ENCODE data around the gene SNX5.

SNX5 gene

GRCh38 chr20:17912916-17913315 lies 55.7 kb downstream of the SNX5 start:
- Histone ChIP-seq H3K4me3 (ENCODE audit: insufficient read depth, low read length, poor library complexity, severe bottlenecking) (no peak overlapping the region), H3K27me3 (ENCODE audit: low read length) (no peaks in the 10 kb centered on the region), H3K79me2 (ENCODE audit: insufficient read depth, low read length) (no peaks in the 10 kb centered on the region), H3K4me2 (ENCODE audit: low read depth, low read length, poor library complexity, severe bottlenecking) (no peak overlapping the region), H3K9ac (ENCODE audit: low read length) (no peak overlapping the region), H2AFZ (ENCODE audit: low read depth, low read length, severe bottlenecking) (no peak overlapping the region), H3K36me3 (ENCODE audit: low read length) (no peaks in the 10 kb centered on the region), H3F3A (ENCODE audit: insufficient read depth) (no peaks in the 10 kb centered on the region), H3K9me2 (replicated peaks; ENCODE audit: insufficient read depth, low read length) (no peaks in the 10 kb centered on the region), H4K20me1 (ENCODE audit: low read depth, low read length) (no peaks in the 10 kb centered on the region), H3K9me3 (ENCODE audit: insufficient read depth, low read length) (no peaks in the 10 kb centered on the region), H3K27ac (ENCODE audit: low read depth, low read length) (no peak overlapping the region)
- TF ChIP-seq EZH2phosphoT487 (conservative IDR thresholded peaks at IDR 0.05; ENCODE audit: low read length) = no peak
- no peak for TF ChIP-seq CTCF (IDR thresholded peaks at IDR 0.05; ENCODE audit: insufficient read depth, low read length, poor library complexity, severe bottlenecking)

- no peaks in the 10 kb centered on the region for H3F3A ChIP-seq (ENCODE audit: insufficient read depth)
- TF ChIP-seq CTCF (IDR thresholded peaks at IDR 0.05; ENCODE audit: insufficient read depth, low read length, poor library complexity, severe bottlenecking) (no peak), EZH2phosphoT487 (conservative IDR thresholded peaks at IDR 0.05; ENCODE audit: low read length) (no peak)
- H4K20me1 ChIP-seq (ENCODE audit: low read depth, low read length) = no peaks in the 10 kb centered on the region
Measured at GRCh38 chr20:17911927-17912326, 56.7 kb downstream of the SNX5 start.

GRCh38 chr20:17910828-17911294 lies 57.7 kb downstream of the SNX5 start:
- Histone ChIP-seq H3K9me3 (ENCODE audit: insufficient read depth, low read length) (no peaks in the 10 kb centered on the region), H3K4me2 (ENCODE audit: low read depth, low read length, poor library complexity, severe bottlenecking) (no peak overlapping the region), H3K79me2 (ENCODE audit: insufficient read depth, low read length) (no peaks in the 10 kb centered on the region), H3K9ac (ENCODE audit: low read length) (no peak overlapping the region), H3K4me3 (ENCODE audit: insufficient read depth, low read length, poor library complexity, severe bottlenecking) (no peak overlapping the region), H3K36me3 (ENCODE audit: low read length) (no peaks in the 10 kb centered on the region), H3K9me2 (replicated peaks; ENCODE audit: insufficient read depth, low read length) (no peaks in the 10 kb centered on the region), H3K27me3 (ENCODE audit: low read length) (no peaks in the 10 kb centered on the region), H3F3A (ENCODE audit: insufficient read depth) (no peaks in the 10 kb centered on the region), H3K27ac (ENCODE audit: low read depth, low read length) (no peak overlapping the region), H2AFZ (ENCODE audit: low read depth, low read length, severe bottlenecking) (no peak overlapping the region), H4K20me1 (ENCODE audit: low read depth, low read length) (no peaks in the 10 kb centered on the region)
- no peak for TF ChIP-seq EZH2phosphoT487 (conservative IDR thresholded peaks at IDR 0.05; ENCODE audit: low read length)
- TF ChIP-seq CTCF (IDR thresholded peaks at IDR 0.05; ENCODE audit: insufficient read depth, low read length, poor library complexity, severe bottlenecking) = no peak

More at GRCh38 chr20:17911927-17912326, 56.7 kb downstream of the SNX5 start:
- H3K9ac ChIP-seq (ENCODE audit: low read length) = no peak overlapping the region
- no peak overlapping the region for H2AFZ ChIP-seq (ENCODE audit: low read depth, low read length, severe bottlenecking)
- H3K36me3 ChIP-seq (ENCODE audit: low read length) = no peaks in the 10 kb centered on the region
- no peaks in the 10 kb centered on the region for H3K79me2 ChIP-seq (ENCODE audit: insufficient read depth, low read length)
- no peak overlapping the region for H3K4me3 ChIP-seq (ENCODE audit: insufficient read depth, low read length, poor library complexity, severe bottlenecking)
- H3K27ac ChIP-seq (ENCODE audit: low read depth, low read length) = no peak overlapping the region
- H3K9me3 ChIP-seq (ENCODE audit: insufficient read depth, low read length) = no peaks in the 10 kb centered on the region
- H3K27me3 ChIP-seq (ENCODE audit: low read length) = no peaks in the 10 kb centered on the region
- no peak overlapping the region for H3K4me2 ChIP-seq (ENCODE audit: low read depth, low read length, poor library complexity, severe bottlenecking)
- no peaks in the 10 kb centered on the region for H3K9me2 ChIP-seq (replicated peaks; ENCODE audit: insufficient read depth, low read length)

All from SU-DHL-6 (cell line).